Measurements from ENCODE around the gene TPRX1. TPM values are rescaled to one million over a fixed set of nuclear protein-coding genes. Genes with fewer than 3 reads are reported as not detected.

Gene TPRX1
- total RNA-seq, 1 donor from 2014 or later: not detected

Other genes with a start within 250 kb of the TPRX1 start
- 1.2 TPM for gene ZNF541, start 231.4 kb downstream of the TPRX1 start, total RNA-seq
- gene BICRA, start 195.4 kb downstream of the TPRX1 start, total RNA-seq: 20.9 TPM
- gene EHD2, start 91.1 kb downstream of the TPRX1 start, total RNA-seq: 81.2 TPM
- 253 TPM for gene NOP53, start 59.0 kb downstream of the TPRX1 start, total RNA-seq
- gene SELENOW, start 25.8 kb downstream of the TPRX1 start, total RNA-seq: 469 TPM
- not detected for gene CRX, start 17.4 kb upstream of the TPRX1 start, total RNA-seq
- gene TPRX2, start 54.7 kb upstream of the TPRX1 start, total RNA-seq: not detected
- gene SULT2A1, start 81.8 kb upstream of the TPRX1 start, total RNA-seq: 0.46 TPM
- not detected for gene BSPH1, start 187.6 kb upstream of the TPRX1 start, total RNA-seq
- gene ELSPBP1, start 190.1 kb upstream of the TPRX1 start, total RNA-seq: not detected
- gene CABP5, start 239.5 kb upstream of the TPRX1 start, total RNA-seq: not detected